Muscle of arm (tissue), 14 donors: Measurements from ENCODE around the gene PPIB. TPM values are rescaled to one million over a fixed set of nuclear protein-coding genes. Genes with fewer than 3 reads are reported as not detected.
A peak's percentile ranks its signal among the peaks of the same experiment; 100 is the strongest.

Experiments used
- DNase-seq: peaks from one replicate; pipeline ENCODE4 v3.0.0-alpha.2; 2013
- long read RNA-seq, 11 donors: transcript quantifications; one replicate each; lab custom pipeline, GENCODE V29; 2026
- polyA plus RNA-seq, 12 donors: library from polyadenylated mRNA; unstranded; fragments of 120-200 nt; gene quantifications; one replicate each; pipeline ENCODE4 v1.2.1, GENCODE V29; 2013; ENCODE audit not compliant: insufficient read length in 12 of 12

Gene PPIB
- polyA plus RNA-seq: 100 to 1,000 TPM in 11 of 12 donors, not detected in 1; 163 to 408 (median 256) TPM
- long read RNA-seq, donor 1, transcript PPIB-201 (5 exons, 1,081 nt): major isoform, 321 of 398 reads
- long read RNA-seq, donor 1, partial matches to known transcripts: 36 of 398 reads
- long read RNA-seq, donor 1, other reads (novel, unspliced or antisense): 38 of 398 reads
- long read RNA-seq, donor 2, transcript PPIB-201 (5 exons, 1,081 nt): major isoform, 191 of 232 reads
- long read RNA-seq, donor 2, partial matches to known transcripts: 13 of 232 reads
- long read RNA-seq, donor 2, other reads (novel, unspliced or antisense): 25 of 232 reads
- long read RNA-seq, donor 3, transcript PPIB-201 (5 exons, 1,081 nt): major isoform, 72 of 73 reads
- long read RNA-seq, donor 3, partial matches to known transcripts: 0 of 73 reads
- long read RNA-seq, donor 3, other reads (novel, unspliced or antisense): 0 of 73 reads
- long read RNA-seq, donor 4, transcript PPIB-201 (5 exons, 1,081 nt): major isoform, 74 of 75 reads
- long read RNA-seq, donor 4, partial matches to known transcripts: 0 of 75 reads
- long read RNA-seq, donor 4, other reads (novel, unspliced or antisense): 0 of 75 reads
- long read RNA-seq, donor 5, transcript PPIB-201 (5 exons, 1,081 nt): major isoform, 210 of 235 reads
- long read RNA-seq, donor 5, partial matches to known transcripts: 9 of 235 reads
- long read RNA-seq, donor 5, other reads (novel, unspliced or antisense): 15 of 235 reads
- long read RNA-seq, donor 6, transcript PPIB-201 (5 exons, 1,081 nt): major isoform, 96 of 111 reads
- long read RNA-seq, donor 6, partial matches to known transcripts: 5 of 111 reads
- long read RNA-seq, donor 6, other reads (novel, unspliced or antisense): 8 of 111 reads
- long read RNA-seq, donor 7, transcript PPIB-201 (5 exons, 1,081 nt): major isoform, 88 of 112 reads
- long read RNA-seq, donor 7, partial matches to known transcripts: 13 of 112 reads
- long read RNA-seq, donor 7, other reads (novel, unspliced or antisense): 11 of 112 reads
- long read RNA-seq, donor 8, transcript PPIB-201 (5 exons, 1,081 nt): major isoform, 142 of 164 reads
- long read RNA-seq, donor 8, partial matches to known transcripts: 12 of 164 reads
- long read RNA-seq, donor 8, other reads (novel, unspliced or antisense): 9 of 164 reads
- long read RNA-seq, donor 9, transcript PPIB-201 (5 exons, 1,081 nt): major isoform, 148 of 180 reads
- long read RNA-seq, donor 9, partial matches to known transcripts: 23 of 180 reads
- long read RNA-seq, donor 9, other reads (novel, unspliced or antisense): 7 of 180 reads
- long read RNA-seq, donor 10, transcript PPIB-201 (5 exons, 1,081 nt): major isoform, 124 of 140 reads
- long read RNA-seq, donor 10, partial matches to known transcripts: 6 of 140 reads
- long read RNA-seq, donor 10, other reads (novel, unspliced or antisense): 8 of 140 reads
- long read RNA-seq, donor 11, transcript PPIB-201 (5 exons, 1,081 nt): major isoform, 240 of 273 reads
- long read RNA-seq, donor 11, partial matches to known transcripts: 15 of 273 reads
- long read RNA-seq, donor 11, other reads (novel, unspliced or antisense): 17 of 273 reads

DNA sequence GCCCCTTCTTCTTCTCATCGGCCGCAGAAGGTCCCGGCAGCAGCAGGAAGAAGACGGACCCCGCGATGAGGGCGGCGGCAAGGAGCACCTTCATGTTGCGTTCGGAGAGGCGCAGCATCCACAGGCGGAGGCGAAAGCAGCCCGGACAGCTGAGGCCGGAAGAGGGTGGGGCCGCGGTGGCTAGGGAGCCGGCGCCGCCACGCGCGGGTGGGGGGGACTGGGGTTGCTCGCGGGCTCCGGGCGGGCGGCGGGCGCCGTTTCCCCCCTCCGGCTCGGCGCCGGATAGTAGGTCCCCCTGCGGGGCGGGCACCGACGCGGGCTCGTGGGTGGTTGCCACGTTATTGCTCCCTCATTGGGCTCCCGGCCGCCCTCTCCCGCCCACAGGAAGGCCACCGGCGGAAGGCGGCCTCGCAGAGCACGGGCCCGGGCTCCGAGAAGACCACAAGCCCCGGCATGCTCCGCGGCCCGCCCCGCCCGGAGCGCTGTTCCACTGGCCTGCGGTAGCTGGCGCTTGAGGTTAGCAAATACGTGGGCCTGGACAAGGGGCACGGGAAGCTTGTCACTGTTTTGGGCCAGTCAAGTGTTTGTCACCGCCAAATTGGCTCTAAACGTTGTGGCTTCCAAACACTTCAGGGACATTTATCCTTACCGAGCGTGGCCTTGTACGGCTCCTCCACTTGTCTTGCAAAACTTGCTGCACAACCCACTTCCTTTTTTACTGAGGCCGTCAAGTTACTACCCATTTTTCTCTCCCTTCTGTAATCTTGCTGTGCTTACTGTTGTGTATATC is at the start of gene PPIB:
PPIB (minus strand) TSS at position 154 of the 790 bp plus-strand sequence; CDS start at position 118, 36 bp downstream.
- DNase-seq: peak; percentile 98

DNA sequence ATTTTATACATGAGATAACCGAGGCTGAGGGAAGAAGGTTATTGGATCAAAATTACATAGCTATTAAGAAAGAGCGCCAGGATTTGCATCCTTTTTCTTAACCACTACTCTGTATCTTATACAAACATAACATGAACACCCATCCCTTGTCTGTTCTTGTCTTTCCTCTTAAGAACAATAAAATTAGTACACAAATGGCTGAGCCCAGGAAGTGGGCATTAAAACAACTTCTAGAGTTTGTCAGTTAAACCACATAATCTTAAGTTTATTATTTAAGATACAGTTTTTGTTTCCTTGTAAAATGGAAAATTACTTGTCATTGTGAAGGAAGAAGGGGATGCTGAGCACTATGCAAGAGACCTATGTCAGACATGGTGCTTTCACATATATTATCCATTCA is 48.9 kb upstream of the PPIB start:
- DNase-seq: no peak

DNA sequence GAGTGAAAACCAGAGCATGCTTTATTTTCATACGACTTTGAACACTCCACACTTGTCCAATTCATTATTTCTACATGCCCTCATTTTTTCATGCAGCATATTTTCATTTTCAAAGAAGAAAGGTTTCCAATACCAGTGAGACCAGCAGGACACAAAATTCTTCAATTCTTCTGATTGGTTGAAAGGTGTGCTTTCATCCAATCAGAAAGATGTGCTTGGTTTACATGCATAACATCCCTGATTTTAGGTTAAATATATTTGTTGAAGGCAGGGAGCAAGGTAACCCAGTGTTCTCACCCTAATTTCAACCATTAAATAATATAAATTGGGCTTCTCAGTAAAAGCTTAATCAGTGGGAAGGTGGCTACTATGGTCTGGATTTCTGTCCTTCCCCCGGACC is 47.5 kb upstream of the PPIB start:
- no peak for DNase-seq

DNA sequence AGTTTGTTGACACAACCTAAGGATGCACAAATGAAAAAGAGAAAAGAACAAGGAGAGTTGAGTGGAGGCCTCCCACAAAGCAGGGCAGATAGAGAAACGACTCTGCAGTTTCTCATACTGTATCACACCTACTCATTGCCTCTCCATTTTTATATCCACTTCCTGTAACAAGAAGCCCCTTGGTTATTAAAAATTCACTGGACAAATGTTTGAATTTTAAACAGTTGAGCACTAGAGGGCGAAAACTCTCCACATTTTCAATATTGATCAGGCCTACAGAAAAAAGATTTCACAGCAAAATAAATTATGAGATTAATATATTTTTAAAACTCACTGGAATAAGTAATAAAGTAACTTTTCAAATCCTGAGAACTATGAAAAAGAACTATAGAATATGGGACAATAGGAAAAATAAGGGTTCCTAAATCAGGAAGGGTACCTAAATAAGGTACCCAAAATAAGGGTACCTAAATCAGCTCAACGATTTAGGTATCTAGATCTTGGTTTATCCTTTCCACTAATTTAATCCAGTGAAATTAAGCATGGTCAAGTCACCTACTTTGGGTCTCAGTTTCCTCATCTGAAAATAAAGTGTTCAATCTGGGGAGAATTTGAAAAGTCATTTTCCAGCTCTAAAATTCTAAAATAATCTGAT is 47.0 kb upstream of the PPIB start:
- DNase-seq: peak; percentile 36

DNA sequence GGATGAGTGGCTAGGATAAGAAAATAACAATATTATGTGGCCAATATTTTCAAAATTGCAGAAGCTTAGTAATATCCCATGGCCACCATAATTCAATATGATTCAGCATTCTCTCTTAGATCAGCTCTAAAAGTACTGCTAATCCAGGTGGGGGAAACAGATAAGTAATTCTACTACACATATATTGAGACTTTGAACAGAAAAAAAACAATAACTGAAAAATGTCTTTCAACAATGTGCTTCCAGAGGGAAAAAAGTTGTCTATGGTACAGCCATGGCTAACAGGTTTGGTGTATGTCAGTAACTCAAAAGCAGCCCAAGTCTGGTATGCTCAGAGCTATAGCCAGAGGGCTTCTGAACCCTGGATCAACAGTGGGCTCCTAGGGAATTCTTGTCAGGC is 42.4 kb upstream of the PPIB start:
- no peak for DNase-seq

DNA sequence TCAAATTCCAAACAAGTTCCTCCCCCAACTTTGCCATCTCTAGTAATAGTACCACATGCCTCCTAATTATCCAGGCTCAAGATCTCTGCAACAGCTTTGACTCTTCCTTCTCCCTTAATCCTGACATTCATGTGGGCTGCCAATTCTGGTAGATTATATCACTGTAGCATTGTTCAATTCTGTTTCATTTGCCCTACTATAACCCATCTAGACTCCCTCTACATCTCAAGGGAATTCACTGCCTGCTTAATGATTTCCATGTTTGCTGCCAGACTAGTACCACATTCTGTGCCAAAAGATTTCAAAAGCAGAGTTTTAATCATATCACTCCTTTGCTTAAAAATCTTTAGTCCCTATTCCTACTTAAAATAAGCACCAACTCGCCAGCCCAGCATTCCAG is 34.6 kb upstream of the PPIB start:
- DNase-seq: no peak

DNA sequence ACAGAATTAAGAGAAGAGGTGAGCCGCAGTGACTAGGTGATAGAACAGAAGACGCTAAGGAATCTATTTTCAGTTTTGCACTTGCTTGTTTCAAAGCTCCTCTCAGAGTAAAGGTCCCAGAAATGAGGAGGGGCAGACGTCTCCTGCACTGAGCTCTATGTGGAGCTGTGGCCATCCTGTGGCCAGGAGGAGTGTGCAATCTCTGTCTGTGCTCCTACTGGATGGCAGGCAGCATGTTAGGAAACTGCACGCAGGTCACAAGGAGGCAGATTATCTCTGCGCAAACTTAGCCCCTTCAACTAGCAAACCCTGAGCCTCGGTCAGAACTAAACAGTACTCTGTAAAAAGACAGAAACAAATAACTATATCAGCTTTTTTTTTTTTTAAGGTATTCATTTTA is 31.1 kb upstream of the PPIB start:
- no peak for DNase-seq

DNA sequence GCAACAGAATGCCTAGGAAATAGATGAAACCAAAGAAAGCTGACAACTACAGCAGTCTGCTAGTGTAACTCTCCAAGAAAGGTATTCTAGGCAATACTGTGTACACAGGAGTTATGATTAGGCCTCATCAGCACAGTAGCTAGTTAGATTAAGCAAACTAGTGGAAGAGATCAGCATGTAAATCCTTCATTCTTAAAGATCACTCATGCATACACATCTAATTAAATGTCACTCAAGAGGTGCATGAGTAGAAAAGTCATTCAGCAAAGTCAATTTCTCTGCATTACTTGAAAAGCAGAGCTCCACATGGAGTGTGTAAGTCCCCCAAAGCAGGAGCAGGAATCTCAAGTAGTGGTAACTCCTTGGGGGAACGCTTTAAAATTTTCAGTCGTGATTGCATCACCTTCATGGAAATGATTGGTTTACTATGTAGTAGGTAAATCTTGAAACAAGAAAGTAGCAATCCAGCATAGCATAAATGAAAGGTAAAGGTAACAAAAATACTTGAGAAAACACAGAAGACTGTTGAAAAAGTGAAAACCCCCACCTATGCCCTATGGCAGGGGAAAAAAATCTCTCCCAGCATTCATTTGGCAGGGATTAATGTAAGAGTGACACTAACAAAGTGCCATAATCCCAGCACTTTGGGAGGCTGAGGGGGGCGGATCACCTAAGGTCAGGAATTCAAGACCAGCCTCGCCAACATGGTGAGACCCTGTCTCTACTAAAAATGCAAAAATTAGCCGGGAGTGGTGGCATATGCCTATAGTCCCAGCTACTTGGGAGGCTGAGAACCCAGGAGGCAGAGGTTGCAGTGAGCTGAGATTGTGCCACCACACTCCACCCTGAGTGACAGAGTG is 29.4 kb upstream of the PPIB start:
- no peak for DNase-seq

DNA sequence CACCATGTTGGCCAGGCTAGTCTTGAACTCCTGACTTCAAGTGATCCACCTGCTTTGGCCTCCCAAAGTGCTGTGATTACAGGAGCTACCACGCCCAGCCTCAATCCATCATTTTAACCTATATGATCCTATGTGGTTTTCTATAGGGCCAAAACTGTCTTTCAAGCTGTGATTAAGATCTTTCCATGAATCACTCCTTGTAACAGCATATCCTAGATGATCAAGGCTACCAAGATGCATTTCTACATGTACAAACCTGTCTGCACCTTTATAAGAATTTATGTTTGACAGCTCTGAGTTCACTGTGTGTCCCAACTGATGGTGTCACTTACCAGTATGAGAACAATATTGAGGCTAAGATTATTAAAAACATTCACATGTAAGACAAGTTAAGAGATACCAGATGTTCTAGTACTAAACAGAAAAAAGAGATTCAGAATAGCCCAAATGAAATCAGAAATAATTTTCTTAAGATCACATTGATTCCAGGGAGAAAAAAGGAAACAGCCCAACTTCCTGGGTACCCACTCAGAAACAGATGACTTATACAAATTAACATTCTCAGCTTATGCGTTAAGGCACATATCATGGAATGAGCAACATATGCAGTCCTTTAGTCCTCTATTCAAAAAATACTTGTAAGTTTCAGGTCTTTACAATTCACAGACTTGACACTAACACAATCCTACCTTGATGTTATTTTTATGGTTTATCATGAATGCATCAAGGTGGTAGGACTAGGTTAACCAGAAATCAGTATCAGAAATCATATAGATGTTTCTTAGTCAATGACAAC is 24.8 kb upstream of the PPIB start:
- DNase-seq: no peak

DNA sequence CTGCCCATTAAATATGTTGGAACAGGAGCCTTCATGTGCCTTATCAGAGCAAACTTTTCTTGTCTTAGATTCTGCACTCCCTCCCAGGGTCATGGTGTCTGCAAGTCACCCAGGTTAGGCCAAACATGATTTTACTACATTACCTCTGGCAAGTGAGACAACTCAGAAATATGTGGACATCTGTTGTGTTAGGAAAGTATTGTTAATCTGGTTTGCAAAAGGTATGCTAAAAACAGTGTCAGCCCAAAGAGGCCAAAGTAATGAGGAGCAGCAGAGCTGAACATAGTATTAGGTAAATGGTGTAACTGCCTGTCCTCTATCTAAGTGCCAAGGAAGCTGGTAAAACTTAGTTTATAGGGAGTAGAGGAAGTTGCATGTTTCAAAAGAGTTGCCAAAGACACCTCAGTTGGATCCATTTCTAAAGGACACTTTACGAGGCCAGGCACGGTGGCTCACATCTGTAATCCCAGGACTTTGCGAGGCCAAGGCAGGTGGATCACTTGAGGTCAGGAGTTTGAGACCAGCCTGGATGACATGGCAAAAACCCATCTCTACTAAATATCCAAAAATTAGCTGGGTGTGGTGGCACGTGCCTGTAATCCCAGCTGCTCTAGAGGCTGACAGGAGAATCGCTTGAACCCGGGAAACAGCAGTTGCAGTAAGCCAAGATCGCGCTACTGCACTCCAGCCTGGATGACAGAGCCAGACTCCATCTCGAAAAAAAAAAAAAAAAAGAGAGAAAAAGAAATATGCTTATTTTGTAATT is 22.5 kb upstream of the PPIB start:
- no peak for DNase-seq

DNA sequence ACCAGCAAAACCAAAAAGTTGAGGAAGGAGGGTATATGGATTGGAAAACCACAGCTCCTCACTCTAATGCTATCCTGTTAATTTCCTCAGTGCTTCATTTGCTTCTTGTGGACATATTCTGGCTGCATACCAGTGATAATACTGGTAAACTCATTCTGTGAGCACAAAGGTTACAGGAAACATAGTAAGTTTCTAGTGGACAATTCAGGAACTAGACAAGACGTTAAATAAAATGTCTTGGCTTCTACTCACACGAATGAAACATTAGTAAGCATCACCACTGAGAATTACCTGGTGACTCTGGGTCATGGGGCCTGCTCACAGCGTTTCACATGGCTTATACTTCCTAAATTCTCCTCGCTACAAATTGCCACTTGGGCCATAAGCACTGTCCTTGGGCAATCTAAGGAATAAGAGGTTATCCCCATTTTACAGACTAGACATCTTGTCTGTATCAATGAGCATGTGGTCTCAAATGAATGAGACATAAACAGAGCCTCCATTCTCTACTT is 20.1 kb upstream of the PPIB start:
- no peak for DNase-seq

DNA sequence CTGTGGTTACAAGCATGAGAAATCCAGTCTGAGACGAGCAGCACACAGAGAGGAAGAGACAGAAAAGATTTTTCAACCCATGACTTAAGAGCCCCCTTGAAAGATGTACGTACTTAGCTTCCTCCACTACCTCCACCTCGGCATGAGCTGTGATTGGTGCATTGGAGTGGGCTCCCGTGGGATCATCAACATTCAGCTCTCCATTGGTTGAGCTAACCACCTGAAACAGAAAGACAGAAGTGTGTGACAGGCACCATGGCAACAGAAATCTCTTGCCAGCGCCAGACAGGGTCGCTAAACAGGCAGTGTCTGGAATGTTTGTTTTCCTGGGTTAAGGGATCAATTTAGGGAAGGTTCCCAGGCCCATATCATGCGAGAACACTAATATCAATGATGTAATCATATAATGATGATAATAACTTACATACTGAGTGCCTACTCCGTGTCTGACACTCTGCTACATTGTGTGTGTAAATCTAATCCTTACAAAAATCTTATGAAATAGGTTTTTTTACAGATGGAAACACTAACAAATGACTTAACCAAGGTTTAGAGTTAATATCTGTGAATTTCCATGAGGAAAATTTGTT is 17.5 kb upstream of the PPIB start:
- DNase-seq: no peak

DNA sequence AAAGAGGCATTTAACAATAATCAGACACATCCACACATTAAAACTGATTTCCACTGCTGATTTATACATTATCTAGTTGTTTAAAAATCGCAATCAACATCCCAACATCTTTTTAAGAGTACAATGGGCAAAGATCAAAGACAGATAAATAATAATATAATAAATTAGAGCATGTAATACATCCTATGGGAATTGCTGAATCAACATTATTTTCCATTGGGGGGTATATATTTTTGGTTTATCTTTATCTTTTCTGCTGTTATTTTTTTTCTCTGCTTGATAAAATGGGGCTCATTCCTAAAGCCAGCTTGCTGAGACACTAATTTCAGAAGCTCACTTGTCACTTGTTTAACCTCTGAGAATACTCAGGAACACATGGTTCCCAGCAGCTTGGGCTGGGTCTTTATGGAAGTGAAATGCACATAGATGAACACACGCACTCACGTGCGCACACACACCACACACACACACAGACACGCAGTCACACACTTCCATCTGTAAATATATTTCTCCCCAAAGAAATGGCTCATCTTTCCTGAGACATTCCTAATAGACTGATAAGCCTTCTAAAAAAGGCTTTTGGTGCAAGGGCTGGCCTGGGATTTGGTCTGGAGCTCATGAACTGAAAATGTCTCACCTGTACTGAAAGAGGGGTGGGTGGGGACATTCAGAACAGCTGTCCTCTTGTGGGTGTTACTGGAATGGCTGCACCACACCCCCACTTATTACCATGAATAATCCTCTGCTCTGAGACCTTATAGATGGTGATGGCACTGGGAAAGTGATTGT is 3.5 kb upstream of the PPIB start:
- DNase-seq: no peak

DNA sequence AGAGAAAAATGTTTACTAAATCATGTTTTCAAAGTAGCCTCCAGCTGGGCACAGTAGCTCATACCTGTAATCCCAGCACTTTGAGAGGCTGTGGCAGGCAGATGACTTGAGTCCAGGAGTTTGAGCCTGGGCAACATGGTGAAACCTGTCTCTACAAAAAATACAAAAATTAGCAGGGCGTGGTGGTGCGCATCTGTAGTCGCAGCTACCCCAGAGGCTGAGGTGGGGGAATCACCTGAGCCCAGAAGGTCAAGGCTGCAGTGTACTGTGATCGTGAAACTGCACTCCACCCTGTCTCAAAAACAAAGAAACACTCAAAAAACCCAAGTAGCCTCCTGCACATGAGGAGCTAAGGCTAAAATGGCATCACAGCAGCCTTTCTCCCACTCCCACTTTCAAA is 1.6 kb upstream of the PPIB start:
- DNase-seq: no peak

DNA sequence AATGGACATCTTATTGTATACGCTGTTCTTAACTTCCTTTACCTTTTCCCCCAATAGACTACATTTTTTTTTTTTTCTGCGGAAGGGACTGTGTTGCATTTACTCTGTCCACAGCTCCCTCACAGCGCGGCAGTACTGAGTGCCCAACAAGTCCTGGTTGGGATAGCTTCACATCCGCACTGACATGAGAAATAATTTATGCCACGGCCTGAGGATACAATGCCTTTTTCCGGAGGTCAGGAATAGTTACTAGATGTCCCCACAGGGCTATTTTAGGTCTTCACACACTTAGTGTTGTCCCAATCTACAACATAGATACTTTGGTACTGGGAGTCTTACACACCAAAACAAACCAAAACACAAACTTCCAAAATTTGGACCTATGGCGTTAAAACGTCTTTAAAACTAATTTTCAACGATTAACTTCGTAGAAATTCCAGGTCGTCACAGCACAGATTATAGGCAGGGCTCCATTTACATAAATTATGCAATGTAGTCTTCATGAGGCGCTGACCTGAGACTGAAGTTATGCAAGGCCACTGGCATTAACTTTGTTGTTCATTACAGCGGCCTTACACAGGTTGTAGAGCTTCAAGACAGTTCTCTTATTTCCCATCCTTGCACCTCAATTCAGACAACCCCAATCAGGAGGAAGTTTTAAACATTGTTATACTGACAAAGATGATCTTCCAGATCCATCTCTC is 989 bp upstream of the PPIB start:
- no peak for DNase-seq
